GM06990 (cell line): ENCODE data around the gene KIAA1755.
A peak's percentile ranks its signal among the peaks of the same experiment; 100 is the strongest.
"Not testable (repeated sequence)": the region's sequence is repeated elsewhere in the genome, so short reads cannot be mapped to it uniquely, and the experiment has no call there.

Experiments
- DNase-seq: peaks from one replicate; pipeline ENCODE4 v3.0.0-alpha.2; 2011; ENCODE audit not compliant: insufficient read length; ENCODE audit errors: extremely low read depth
- H3K27me3 ChIP-seq: replicated peaks from 2 replicates; pipeline ENCODE4 v1.6.0; 2011; ENCODE audit warnings: low read length; ENCODE audit not compliant: control insufficient read depth, insufficient read depth
- H3K36me3 ChIP-seq: 2 replicates; pipeline ENCODE4 v1.5.1; 2011; ENCODE audit warnings: low read length; ENCODE audit not compliant: control insufficient read depth, insufficient read depth
- H3K4me3 ChIP-seq: replicated peaks from 2 replicates; pipeline ENCODE4 v1.5.1; 2011; ENCODE audit warnings: low read depth, mild to moderate bottlenecking, control low read depth, low read length
- CTCF ChIP-seq: IDR thresholded peaks from 2 replicates; pipeline ENCODE4 v1.5.1; 2011; ENCODE audit warnings: low read length, control low read depth, mild to moderate bottlenecking, inconsistent platforms; ENCODE audit not compliant: insufficient read depth, poor library complexity, severe bottlenecking

The KIAA1755 gene

DNA sequence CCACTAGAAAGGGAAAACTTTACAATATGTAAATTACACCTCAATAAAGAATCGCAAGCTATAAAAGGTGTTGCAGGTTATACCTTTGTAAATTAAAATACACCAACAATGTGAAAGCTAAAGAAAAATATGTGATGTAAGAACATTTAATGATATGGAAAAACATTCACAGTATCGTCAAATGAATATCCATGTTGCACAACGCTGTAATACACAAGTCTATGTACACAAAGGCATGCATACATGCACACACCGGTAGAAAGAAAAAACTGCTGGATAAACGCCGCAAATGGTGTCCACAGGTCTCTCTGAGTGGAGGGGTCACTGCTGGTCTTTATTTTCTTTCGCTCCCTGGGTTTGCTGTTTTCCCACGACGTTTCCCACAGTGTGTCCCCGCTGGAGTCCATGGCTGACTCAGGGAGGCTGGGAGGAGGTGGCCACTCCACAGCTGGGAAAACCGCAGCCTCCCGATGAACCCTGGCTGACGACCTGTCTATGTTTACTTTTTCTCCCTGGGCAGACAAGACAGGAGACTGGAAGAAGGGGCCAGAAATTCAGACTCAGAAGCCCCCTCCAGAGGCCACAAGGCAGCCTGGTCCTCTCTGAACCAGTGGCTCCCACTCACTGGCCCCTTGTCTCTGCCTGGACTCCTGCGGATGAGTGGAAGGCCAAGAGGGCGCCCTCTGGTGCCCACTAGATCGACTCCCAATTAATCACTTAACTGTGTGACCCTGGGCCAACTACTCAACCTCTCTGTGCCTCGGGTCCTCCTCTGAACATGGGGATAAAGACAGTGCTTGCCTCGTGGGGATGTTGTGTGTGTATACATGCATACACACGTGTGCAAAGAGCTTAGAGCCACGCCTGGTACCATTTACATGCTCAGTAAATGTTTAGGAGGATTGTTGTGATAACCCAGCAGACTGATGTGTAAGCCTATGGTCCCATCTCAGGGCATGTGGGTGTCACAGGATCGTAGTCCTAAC is 30.6 kb upstream of the KIAA1755 start:
- H3K4me3 ChIP-seq = no peak overlapping the region
- H3K36me3 ChIP-seq = no peaks in the 10 kb centered on the region
- TF ChIP-seq CTCF = peak; percentile 41
- H3K27me3 ChIP-seq = no peaks in the 10 kb centered on the region; the same call in 1 of the 2 replicates
- DNase-seq = no peak

- DNase-seq = no peak
- no peaks in the 10 kb centered on the region for H3K36me3 ChIP-seq
- no peak overlapping the region for H3K4me3 ChIP-seq
- H3K27me3 ChIP-seq = no peaks in the 10 kb centered on the region; the same call in 1 of the 2 replicates
- no peak for TF ChIP-seq CTCF
Observed at GRCh38 chr20:38286586-38287531, 26.3 kb upstream of the KIAA1755 start.

- H3K36me3 ChIP-seq = no peaks in the 10 kb centered on the region
- no peaks in the 10 kb centered on the region for H3K27me3 ChIP-seq
- H3K4me3 ChIP-seq = no peak overlapping the region
- no peak for TF ChIP-seq CTCF
- DNase-seq = no peak
Observed at GRCh38 chr20:38284893-38285444, 24.4 kb upstream of the KIAA1755 start.

GRCh38 chr20:38284066-38284650 is 23.6 kb upstream of the KIAA1755 start:
- not testable (repeated sequence) for DNase-seq, H3K36me3 ChIP-seq, H3K27me3 ChIP-seq, H3K4me3 ChIP-seq

DNA sequence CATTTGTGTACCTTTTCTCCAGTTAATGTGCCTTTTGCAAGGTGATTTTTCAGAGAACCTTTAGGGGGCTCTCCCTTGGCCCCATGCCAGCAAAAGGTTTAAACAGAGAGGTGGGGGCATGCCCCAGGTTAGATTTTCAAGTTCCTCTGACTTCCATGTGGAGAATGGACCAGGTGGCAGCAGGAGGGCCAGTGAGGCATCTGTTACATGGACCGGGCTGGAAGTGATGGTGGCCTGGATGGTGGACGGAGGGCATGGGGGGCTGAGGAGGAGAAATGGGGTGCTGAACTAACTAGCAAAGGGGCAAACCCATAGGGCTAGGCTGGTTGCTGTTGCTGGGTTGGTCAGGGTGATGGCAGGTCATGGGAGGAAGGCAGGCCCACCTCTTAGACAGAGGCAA is 22.7 kb upstream of the KIAA1755 start:
- H3K27me3 ChIP-seq = no peaks in the 10 kb centered on the region
- no peak overlapping the region for H3K4me3 ChIP-seq
- no peak for DNase-seq
- no peaks in the 10 kb centered on the region for H3K36me3 ChIP-seq
- no peak for TF ChIP-seq CTCF
